Right lobe of liver (tissue), 6 donors: ENCODE results near the gene IARS1. TPM values are rescaled to one million over a fixed set of nuclear protein-coding genes. Genes with fewer than 3 reads are reported as not detected.

Experiments used
- ATAC-seq, 4 donors: fragments of 200-7000 bp; cut with Tn5 transposase; one replicate each; pipeline ENCODE4 v1.9.1; 2020; ENCODE audit warnings: mild to moderate bottlenecking in 4 of 4, moderate library complexity in 4 of 4
- DNase-seq, 3 donors: peaks; one replicate each; pipeline ENCODE4 v3.0.0-alpha.2; 2020
- H3K27ac ChIP-seq, 3 donors: fragments of 200-600 bp; one replicate each; pipeline ENCODE4 v1.8.0; 2022
- H3K27me3 ChIP-seq, 2 donors: fragments of 200-600 bp; one replicate each; pipeline ENCODE4 v1.8.0; 2022
- H3K36me3 ChIP-seq, 4 donors: fragments of 200-600 bp; sonication (generic) in 1 of 4; one replicate each; pipeline versions ENCODE4 v1.5.1 to v1.8.0; 2017 to 2022; ENCODE audit warnings: control low read depth in 1 of 4
- H3K4me1 ChIP-seq, 4 donors: fragments of 200-600 bp; sonication (generic) in 1 of 4; one replicate each; pipeline versions ENCODE4 v1.5.1 to v1.8.0; 2017 to 2022; ENCODE audit warnings: control low read depth in 1 of 4
- H3K4me3 ChIP-seq, 3 donors: fragments of 200-600 bp; one replicate each; pipeline ENCODE4 v1.8.0; 2022
- H3K9me3 ChIP-seq, 4 donors: fragments of 200-600 bp; sonication (generic) in 1 of 4; one replicate each; pipeline versions ENCODE4 v1.5.1 to v1.8.0; 2017 to 2022; ENCODE audit warnings: control low read depth in 1 of 4
- POLR2A ChIP-seq: fragments of 450-650 bp; IDR thresholded peaks from one replicate; pipeline ENCODE4 v1.6.1; 2017; ENCODE audit warnings: antibody characterized with exemption, mild to moderate bottlenecking
- WGBS: methylation state at CpG from one replicate; pipeline ENCODE4 v1.1.6; 2018; ENCODE audit warnings: low coverage, low lambda C conversion rate; ENCODE audit not compliant: insufficient coverage; ENCODE audit errors: missing lambda C conversion rate; 5-methylcytosine and 5-hydroxymethylcytosine counted together
- intact Hi-C, 2 donors: fragments of 100-400 bp; cut with DNase I; formaldehyde crosslinking; loops; one replicate each; pipeline versions ENCODE4 v1.11.2 to v1.14.1; 2022
- total RNA-seq, 6 experiments: library from RNA; depleted of rRNA in 2 of 6; stranded (reverse); fragments of >200 nt in 2 of 6; fragmentation: NEBNext Ultra II Directional in 3 of 6; extraction: Animal tissue kit (Norgen Biotek cat#: 25700) in 3 of 6; gene quantifications; one replicate each; pipeline versions ENCODE4 v1.1.0 to v1.2.4, GENCODE V29; 2016 to 2023
- TF ChIP-seq, protein P1 (sequence below), 4 donors: fragments of 200-600 bp in 3 of 4; fragments of 450-650 bp in 1 of 4; IDR thresholded peaks; one replicate each; pipeline versions ENCODE4 v1.5.1 to v1.8.0; 2016 to 2022; ENCODE audit warnings: antibody characterized with exemption in 4 of 4, mild to moderate bottlenecking in 2 of 4
- donor health status: DM: no; HTN: yes; CAD: no.
- donor health status: DM: no; HTN: no; CAD: no.
- donor health status: DM: no; HTN: no; CAD: no.
- donor health status: DM: no; HTN: yes; CAD: no.
- donor health status: DM: no; HTN: yes; CAD: no.

IARS1 gene
- total RNA-seq, 6 experiments from 2014 or later = 31.8 to 64.9 (median 40.6) TPM

DNA sequence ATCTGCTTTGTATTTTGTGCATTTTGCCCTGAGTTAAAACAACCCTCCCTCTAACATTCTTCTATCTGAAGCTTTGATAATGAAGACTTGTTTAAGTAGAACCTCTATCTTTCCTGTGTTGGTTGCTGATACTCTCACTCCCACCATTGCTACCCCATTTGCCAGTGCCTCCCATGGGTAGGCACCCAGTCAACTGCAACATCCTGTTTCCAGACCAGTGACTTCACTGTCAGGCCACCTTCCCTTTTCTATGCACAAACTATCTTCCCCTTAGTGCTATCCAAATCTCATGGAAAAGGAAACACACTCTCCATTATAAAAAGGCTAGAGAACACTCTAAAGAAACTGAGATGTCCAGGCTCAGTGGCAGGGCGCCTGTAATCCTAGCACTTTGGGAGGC is 5.6 kb upstream of the IARS1 start:
- Histone ChIP-seq H3K4me1 (peaks cover 0 to 8% (median 3%) of the 10 kb centered on the region in 4 donors), H3K9me3 (no peaks in the 10 kb centered on the region), H3K27me3 (no peaks in the 10 kb centered on the region), H3K4me3 (no peak overlapping the region), H3K27ac (no peak overlapping the region), H3K36me3 (peaks cover 0 to 73% (median 26%) of the 10 kb centered on the region in 4 donors)
- ATAC-seq (no peak), DNase-seq (no peak)
- 100% methylated on average over 1 of the region's 1 CpG for WGBS
- TF ChIP-seq, protein P1, sequence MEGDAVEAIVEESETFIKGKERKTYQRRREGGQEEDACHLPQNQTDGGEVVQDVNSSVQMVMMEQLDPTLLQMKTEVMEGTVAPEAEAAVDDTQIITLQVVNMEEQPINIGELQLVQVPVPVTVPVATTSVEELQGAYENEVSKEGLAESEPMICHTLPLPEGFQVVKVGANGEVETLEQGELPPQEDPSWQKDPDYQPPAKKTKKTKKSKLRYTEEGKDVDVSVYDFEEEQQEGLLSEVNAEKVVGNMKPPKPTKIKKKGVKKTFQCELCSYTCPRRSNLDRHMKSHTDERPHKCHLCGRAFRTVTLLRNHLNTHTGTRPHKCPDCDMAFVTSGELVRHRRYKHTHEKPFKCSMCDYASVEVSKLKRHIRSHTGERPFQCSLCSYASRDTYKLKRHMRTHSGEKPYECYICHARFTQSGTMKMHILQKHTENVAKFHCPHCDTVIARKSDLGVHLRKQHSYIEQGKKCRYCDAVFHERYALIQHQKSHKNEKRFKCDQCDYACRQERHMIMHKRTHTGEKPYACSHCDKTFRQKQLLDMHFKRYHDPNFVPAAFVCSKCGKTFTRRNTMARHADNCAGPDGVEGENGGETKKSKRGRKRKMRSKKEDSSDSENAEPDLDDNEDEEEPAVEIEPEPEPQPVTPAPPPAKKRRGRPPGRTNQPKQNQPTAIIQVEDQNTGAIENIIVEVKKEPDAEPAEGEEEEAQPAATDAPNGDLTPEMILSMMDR (IDR thresholded peaks at IDR 0.05) = no peak
- no peak for TF ChIP-seq POLR2A
- intact Hi-C loops = no loop called here

- DNase-seq (no peak), ATAC-seq (no peak)
- Histone ChIP-seq H3K27ac (peak overlapping the region in 1 of 3 donors; percentile 15), H3K27me3 (no peaks in the 10 kb centered on the region), H3K9me3 (no peaks in the 10 kb centered on the region), H3K4me3 (no peak overlapping the region), H3K4me1 (peaks cover 0 to 9% (median 4%) of the 10 kb centered on the region in 4 donors), H3K36me3 (peaks cover 0 to 62% (median 26%) of the 10 kb centered on the region in 4 donors)
- intact Hi-C loops = no loop called here
- 65% methylated on average over 3 of the region's 3 CpGs for WGBS
- TF ChIP-seq, protein P1 (IDR thresholded peaks at IDR 0.05) = no peak
- no peak for TF ChIP-seq POLR2A
These were observed 4.5 kb upstream of the IARS1 start for GRCh38 chr9:92298036-92298435.

DNA sequence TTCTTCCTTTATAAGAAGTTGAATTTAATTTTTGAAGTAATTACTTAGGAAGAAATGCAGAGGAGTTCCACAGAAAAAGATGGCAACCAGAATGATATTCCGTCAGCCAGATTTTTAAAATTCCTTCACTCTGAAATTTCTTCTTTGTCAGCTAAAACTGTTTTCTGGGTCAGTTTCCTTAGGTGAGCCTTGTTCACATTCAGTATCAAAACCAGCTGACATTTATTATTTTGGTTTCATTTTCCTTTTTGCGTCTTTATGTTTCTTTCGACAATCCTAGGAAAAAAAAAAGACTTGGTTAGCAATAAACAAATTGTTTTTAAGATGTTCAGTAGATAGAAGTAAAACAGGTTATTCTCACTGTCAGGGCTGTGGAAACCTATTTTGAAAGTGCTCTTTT is 4.1 kb upstream of the IARS1 start:
- no peaks in the 10 kb centered on the region for H3K9me3 ChIP-seq
- no peak overlapping the region for H3K4me3 ChIP-seq
- no peak for TF ChIP-seq POLR2A
- TF ChIP-seq, protein P1 (IDR thresholded peaks at IDR 0.05) = no peak
- H3K27me3 ChIP-seq = no peaks in the 10 kb centered on the region
- DNase-seq (no peak), ATAC-seq (no peak)
- H3K27ac ChIP-seq = peak overlapping the region in 1 of 3 donors; percentile 15
- intact Hi-C loops = no loop called here
- H3K36me3 ChIP-seq = peaks cover 0 to 58% (median 25%) of the 10 kb centered on the region in 4 donors
- peaks cover 0 to 10% (median 5%) of the 10 kb centered on the region in 4 donors for H3K4me1 ChIP-seq
- WGBS = 66% methylated on average over 3 of the region's 3 CpGs

- no peak overlapping the region for H3K4me3 ChIP-seq
- H3K4me1 ChIP-seq = peaks cover 0 to 18% (median 7%) of the 10 kb centered on the region in 4 donors
- TF ChIP-seq POLR2A = no peak
- TF ChIP-seq, protein P1 (IDR thresholded peaks at IDR 0.05) = no peak
- H3K27me3 ChIP-seq = no peaks in the 10 kb centered on the region
- intact Hi-C loops = no loop called here
- no peaks in the 10 kb centered on the region for H3K9me3 ChIP-seq
- DNase-seq (no peak), ATAC-seq (no peak)
- 53% methylated on average over 3 of the region's 4 CpGs for WGBS
- H3K36me3 ChIP-seq = peaks cover 0 to 40% (median 17%) of the 10 kb centered on the region in 4 donors
- H3K27ac ChIP-seq = no peak overlapping the region
These were observed 2.3 kb upstream of the IARS1 start for GRCh38 chr9:92295827-92296258.
